Fibroblast of skin of left biceps (primary cell): ENCODE measurements around the gene LEF1.
A peak's percentile ranks its signal among the peaks of the same experiment; 100 is the strongest.

ENCODE experiments used
- DNase-seq, 2 experiments: peaks; one replicate each; pipeline ENCODE4 v3.0.0-alpha.2; 2013; ENCODE audit warnings: low read depth in 2 of 2

Gene LEF1

DNA sequence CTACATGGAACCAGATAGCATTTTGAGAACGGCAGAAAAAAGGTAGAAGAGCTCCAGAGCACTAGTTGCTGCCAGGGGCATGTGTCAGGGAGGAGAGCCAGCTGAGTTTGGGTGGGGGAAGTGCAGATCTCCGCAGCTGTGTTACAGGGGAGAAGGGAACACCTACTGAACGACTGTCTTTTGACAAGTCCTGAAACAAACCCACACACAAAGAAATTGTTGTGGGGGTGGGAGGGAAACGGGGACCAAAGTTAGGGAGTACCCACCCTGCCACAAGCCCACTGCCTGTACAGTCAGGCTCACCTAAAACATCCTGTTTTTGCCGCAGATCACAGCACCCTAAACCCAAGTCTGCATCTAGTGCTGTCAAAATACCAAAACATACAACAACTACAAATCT, 55.5 kb downstream of the LEF1 start:
- DNase-seq, result no peak

DNA sequence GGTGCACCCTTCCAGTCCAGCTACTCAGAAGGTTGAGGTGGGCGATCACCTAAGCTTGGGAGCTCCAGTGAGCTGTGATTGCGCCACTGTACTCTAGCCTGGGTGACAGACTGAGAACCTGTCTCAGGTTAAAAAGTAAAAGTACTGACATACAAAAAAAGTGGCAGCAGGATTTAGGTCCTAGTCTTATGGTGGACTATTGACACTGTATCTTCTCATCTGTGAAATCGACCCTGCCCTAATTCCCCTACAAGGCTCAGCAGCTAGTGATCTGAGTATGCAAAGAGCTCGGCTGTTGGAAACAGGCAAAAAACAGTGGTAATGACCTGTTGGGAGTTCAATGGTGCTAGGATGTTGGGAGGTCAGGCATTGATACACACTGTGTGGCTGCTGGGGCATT, 57.0 kb downstream of the LEF1 start:
- no peak for DNase-seq

DNA sequence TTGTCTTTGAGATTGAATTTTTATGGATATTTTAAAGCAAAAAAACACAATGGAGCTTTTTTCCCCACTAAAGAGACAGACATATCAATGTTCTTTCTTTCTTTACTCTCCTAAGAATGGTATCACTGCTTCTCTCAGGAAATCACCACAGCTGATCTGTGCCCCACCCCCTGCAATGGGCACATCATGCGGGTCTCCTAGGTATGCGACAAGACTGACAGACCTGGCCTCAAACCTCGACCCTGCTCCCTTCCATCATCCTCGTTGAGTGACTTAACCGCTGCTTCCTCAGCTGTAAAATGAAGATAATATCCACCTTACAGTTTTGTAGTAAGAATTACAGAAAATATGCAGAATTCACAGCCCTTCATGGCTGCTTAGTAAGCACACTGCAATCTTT, 58.3 kb downstream of the LEF1 start:
- no peak for DNase-seq

DNA sequence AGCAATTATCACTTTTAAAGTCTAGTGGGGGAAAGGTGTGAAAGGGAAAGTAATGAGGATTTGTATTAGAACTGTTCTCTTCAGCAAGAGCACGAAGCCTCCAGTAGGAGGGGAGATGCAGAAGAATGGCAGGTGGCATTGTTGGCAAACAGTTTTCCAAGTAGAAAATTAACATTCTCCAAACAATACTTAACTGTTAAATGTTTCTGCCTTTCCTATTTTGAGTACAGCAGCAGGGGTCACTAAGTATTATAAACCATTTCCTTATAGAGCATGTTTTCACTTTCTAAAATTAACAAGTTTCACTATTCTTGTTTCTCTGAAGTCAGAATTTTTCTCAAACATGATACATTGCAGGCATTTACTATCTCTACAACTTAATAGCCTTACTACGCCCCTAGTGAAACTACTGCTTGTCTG, 58.7 kb downstream of the LEF1 start:
- DNase-seq, result no peak

DNA sequence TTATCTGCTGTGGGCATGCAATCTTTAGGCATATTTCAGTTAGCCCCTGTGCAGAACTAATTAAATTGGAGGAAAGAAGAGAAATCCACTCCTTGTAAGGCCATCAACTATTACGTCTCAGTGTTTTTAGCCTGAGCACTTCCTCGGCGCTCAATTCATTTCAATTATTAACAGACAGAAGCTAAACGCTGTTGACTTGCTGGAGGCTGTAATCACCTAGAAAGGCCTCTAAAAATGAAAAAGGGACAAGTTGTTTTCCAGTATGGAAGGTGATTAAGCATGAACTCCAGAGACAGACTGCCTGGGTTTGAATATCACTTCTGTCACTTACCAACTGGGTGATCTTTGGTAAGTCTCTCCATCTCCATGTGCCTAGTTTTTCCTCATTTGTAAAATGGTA, 59.6 kb downstream of the LEF1 start:
- DNase-seq, result no peak

DNA sequence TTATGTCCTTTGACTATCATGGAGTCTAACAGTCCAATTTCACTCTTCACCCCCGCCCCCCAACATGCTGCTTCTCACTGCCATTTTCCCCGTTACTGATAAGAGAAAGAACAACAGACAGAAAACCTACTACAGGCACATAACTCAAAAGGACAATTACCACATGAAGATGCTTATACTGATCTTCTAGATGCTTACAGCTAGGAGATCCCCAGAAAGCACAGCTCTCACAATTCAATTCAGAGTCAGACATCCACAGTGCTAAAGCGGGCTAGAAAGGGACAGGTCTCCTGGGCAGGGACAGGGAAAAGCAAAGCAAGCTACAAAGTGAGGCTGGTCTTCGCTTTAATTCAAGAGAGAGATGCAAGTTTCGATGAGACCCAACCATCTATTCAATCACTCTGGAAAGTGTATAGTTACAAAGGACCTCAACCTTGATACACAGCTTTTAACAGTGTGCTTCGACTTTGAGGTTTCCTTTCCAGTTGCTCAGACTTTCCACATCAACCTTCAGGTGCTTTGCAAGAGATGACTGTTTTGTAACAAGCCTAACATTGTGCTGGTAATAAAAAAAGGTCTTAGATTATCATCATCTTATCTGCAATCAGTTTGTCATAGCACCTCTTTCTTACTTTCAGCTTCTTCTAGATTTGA, 60.9 kb downstream of the LEF1 start:
- DNase-seq, result no peak

DNA sequence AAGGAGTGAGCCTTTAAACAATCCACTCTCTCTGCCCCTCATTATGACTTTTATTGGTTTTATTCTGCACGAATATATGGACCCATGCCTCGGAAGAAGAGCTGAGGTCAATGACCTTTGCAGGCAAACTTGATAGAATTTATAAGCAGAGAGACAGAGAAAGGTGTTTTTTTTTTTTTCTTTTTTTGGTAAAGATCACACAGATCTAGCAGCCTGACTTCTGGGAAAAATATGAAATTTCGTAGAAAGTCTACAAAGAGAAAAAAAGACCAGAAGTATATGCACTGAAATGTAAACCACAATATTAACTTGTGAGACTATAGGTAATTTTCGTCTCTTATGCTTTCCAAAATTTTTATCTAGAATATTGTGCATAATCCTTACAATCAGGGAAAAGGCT, 61.6 kb downstream of the LEF1 start:
- no peak for DNase-seq

DNA sequence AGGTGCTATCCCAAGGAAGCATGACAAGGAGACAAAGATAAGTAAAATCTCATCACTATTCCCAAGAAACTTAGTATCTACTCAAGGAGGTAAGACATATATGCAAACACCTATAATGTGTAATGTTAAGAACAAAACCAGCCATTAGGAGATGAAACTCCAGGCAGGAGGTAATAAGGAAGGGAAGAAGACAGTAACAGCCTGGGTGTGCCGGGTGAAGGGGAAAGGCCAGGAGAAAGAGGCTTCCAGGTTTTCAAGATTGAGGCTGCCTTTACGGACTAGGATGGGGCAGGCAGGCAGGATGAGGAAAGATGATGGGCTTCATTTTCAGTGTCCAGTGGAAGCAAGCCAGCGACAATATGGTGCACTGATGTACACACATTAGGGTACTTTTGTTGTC, 62.5 kb downstream of the LEF1 start:
- no peak for DNase-seq

DNA sequence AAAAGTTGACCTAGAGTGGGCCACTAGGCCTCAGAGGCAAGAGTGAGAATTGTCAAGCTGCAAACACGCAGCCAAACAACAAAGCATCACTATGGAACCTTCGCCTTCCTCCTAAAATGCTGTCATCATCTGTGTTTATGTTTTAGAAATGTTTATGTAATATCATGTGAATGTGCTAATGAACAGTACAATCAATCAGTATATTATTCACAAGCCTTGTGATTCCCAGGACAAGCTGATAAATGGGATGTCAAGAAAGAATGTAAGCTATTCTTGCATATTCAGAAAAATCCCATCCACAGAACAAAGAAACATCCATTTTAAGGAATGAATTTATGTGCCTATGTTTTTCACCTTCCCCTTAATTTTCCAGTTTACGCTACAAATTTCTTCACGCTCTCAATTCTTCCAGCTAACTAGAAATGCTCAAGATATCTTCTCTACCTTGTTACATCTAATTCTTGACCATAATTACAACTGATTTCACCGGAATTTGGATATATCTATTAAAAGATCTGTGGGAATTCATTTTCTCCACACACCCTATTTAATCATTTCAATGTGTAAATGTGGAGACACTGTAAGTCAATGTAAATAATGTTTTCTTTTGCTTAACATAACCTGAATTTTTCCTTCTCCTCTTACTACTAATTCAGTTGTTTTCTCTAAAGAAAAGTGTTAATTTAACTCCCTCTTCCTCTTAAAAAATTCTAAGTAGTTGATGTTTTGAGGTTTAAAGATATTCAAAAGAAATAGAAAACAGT, 65.5 kb downstream of the LEF1 start:
- DNase-seq, result no peak

DNA sequence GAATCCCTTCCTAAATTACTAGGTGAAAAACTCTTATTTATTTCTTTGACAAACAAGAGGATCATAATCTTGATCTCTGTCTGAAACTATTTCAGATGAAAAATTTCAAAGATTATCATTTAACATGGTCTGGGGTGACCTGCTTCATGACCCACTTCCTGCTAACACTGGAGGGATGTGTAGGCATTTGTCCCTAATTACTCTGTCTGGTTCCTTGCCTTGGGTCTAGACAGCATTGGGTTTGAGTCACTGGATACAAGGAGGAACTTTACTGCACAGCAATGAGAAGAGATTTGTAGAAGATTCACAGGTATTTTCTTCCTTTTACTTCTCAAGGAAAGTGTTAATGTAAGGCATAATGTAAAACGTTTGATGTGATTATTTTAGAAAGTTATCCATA, 67.9 kb downstream of the LEF1 start:
- no peak for DNase-seq

DNA sequence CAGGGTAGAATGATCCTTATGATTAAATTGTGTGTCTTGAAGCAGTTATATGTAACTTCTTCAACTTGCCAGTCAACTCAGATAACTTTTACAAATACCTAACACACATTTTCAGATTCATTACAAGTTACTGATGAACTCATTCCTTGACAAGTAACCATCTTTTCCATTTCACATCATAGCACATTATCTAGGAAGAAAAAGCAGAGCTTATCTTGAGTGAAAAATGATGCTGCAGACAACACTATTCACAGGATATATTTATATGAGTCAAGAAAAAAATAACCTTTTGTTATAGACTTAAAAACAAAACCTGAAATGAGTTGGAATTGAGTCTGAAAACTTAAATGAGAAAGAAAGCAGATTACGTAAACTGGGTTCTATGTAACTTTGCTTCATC, 68.9 kb downstream of the LEF1 start:
- DNase-seq, result no peak

DNA sequence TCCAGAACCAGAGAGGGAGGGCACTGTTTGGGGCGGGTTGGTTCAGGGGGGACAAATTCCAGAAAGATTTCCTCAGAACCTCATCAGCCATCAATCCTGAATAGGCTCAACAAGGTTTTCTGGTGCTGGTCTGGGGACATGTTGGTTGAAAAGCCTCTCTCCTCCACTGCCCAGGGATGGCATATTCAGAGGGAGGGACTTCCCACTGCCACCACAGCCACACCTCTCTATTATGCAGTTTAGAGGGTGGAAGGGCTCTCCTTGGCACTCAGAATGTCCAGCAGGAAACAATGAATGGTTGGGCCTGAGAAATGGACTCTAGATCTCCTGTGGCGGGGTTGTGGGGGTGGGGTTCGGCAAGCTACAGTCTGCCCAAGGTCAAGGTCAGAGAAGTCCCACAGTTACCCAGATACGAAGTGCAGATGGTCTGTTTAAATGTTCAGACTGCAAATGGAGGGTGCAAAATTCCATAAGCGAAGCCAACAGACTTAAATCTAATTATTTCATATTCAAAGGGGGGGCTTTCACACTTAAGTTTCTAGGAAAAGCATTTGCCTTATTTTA, 70.7 kb downstream of the LEF1 start:
- DNase-seq, result no peak

DNA sequence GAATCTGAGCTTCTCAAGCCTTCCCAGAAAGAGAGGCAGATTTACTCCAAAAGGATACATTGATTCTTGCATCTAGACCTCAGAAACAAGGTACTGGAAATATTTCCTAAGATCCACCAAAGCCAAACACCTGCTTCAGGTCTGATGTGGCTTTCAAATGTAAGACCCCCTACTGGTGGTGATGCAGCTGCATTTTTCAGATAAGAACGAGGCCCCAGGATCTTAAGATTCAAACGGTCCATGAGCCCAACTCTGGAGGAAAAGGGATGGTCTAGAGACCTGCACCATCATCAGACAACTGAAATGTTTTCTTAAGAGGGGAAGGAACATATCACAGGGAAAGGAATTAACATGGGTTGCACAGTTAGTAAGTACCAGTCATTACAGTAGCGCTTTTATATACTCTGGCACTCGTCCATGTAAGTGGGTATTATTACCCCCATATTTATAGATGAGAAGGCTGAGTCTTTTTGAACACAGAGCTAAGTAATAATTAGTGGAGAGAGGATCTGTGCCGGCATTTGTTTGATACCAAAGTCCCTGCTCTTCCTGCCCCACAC, 73.7 kb downstream of the LEF1 start:
- DNase-seq, result no peak

DNA sequence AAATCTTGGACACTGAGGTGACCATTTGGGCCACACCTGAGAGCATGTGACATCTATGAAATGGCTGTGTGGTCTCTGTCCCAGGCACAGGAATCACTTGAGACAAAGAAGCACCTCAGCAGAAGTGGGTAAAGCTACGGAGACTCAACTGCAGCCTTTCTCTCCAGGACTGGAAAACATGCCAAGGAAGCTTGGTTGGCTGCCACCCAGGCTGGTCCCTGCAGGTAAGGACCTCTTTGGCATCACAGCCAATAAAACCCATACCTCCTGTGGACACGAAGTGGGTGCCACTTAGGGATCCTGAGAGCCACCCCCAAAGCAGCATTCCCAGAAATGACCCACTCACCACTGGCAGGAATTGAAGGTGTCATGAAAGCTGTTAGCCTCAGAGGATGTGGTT, 74.6 kb downstream of the LEF1 start:
- no peak for DNase-seq

DNA sequence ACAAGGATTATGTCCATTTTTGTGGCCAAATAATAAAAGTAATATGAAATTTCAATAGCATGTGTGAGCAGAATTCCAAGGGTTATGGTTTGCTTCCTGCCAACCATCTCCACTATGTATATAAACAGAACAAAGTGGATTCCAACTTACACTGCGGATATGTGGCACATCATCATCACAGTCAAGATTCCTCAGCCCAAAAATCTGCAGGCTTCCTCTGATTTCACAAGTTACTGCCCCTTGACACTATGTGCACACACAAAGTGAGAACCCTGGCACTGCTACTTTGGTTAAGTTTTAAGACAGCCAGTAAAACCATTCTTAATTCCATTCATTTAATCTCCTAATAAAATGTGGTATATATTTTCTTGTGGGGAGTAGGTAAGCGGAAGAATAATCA, 76.4 kb downstream of the LEF1 start:
- no peak for DNase-seq

DNA sequence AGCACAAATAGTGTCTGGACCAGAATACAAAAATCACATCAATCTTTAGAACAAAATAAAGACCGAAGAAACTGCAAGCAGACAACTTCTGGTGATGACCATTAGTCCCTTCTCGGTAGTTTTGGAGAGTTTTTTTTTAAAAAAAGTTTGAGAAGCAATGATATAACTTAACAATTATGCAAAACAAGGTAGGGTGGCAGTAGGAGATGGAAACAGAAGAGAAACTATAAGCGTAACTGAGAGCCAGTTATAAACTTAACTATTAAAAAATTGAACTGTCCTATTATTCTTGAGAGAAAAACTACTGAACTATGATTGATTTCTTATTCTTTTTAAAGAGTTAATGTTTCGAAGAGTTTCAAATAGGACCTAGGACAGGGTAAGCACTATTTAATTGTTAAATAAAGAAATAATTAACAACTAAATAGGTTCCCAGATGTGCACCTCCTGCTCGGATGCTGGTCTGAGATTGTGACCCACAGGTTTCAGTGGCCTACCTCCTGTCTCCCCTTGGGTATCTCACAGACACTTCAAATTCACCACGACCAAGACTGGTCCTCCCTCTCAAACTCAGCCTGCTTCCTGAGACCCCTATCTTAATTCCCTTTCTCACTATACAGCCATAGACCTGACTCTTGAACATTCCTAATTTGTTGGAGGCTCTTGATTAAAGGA, 81.3 kb downstream of the LEF1 start:
- DNase-seq, result no peak

DNA sequence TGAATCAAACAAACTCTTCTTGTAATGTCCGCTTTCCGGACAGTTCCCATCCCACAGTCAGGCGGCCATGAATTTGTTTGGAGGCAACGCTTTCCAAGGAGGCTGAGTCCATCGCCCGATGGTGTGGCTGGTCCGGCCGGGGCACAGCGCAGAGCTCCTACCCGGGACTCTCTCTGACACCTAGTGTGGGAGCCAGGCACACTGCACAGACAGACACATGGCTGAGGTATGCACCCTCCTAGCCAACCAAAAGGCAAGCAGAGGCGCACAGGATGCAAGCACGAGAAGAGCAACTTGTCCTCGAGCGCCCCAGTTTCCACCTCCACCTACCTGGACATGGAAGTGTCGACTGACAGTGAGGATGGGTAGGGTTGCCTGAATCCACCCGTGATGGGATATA, 87.5 kb downstream of the LEF1 start:
- DNase-seq, result no peak

DNA sequence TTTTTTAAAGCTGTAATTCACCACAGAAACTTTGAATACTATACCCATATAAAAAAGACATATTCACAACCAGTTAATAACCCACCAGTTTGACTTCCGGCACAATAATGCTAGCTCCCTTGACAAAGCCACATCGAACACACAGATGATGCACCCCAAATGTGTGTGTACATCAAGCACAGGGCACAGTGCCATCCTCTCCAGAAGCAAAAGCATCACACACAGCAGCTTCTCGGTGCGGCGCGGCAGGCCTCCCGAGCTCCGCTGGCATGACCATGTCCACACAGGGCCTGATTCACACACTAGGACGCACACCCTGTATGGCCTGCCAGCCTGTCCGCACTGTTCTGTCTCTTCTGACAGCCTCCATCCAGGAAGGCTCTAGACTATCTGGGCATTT, 88.0 kb downstream of the LEF1 start:
- DNase-seq, result no peak

DNA sequence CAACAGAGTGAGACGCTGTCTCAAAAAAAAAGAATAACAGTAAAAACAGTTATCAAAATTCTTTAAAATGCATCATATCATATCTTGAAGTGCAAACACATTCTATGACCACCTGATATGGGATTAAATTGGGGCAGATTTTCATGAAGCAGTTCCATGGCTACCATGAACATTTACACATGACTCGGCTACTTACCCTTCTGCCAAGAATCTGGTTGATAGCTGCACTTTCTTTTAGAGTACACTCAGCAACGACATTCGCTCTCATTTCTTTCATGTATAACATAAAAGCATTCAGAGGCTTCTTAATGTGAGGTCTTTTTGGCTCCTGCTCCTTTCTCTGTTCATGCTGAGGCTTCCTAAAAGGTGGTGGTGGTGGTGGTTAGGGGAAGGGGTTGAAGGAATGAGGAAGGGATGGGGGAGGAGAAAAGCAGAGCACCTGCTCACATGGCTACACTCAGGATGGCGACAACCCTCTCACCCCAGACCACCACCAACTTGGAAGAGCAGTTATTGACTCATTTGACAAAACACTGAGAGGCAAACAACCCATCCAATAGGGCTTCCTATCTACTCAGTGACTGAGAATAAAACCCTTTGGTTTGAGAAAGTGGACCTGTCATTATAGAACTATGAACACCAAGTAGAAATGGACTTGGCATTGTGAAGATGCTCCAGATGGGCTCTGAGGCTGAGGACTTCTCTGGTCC, 90.6 kb downstream of the LEF1 start:
- DNase-seq, result no peak

DNA sequence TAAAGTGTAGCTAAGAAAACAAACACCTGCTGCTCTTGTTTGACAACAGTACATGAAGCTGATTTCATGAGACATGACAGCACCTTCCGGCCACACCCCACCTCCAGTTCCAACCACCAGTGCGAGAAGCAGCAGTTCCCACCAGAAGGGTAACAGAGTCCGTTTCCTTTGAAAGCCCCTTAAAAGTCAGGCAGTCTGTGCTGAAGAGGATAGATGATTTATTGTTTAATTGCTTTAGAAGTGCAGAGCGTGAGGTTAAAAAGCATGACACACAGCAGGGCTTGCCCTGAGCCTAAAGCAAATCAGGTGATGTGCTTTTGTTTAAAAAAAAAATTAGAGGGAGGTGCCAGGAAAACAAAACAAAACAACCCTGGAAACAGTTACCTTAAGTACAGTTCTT, 96.4 kb downstream of the LEF1 start:
- DNase-seq, result no peak

DNA sequence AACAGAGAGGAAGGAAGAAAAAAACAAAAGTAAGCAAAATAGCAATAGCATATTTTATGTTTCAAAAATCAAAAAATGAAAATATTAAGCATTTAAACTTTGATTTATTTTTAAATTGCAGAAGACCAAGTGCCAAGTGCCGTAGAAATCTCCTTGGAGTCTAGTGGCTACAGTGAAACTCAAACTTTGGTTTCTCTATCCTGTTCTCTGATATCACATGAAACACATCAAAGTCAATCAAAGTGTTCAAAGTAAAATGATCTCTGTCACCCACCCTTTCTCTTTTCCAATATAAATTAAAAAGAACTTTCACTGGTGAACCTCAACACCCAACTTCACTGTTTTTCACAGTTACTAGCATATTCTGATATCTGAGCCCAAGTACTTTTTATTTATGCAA, 98.0 kb downstream of the LEF1 start:
- no peak for DNase-seq

DNA sequence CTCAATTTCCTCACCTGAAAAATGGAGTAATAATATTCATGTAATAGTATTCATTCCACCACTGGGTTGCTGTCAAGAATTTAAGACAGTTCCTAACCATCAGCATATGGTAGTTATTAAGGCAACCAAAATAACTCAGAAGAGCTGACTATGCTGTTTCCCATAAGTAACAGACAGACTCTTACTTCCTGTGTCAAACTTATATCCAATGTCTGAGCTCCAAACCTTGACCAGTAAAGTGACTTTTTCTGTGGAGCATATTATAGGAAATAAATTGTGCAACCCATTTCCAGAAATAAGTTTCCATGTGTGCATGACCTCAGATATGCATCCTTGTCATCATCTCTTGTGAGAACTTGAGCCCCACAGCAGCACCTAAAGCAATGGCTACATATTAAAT, 100.3 kb downstream of the LEF1 start:
- peak; percentile 76 to 81 for DNase-seq
